22Rv1 (cell line): ENCODE results near the gene DROSHA.

Source experiments
- ZFX ChIP-seq: fragments of 450-650 bp; IDR thresholded peaks from 2 replicates; pipeline ENCODE4 v1.6.1; 2017; ENCODE audit warnings: antibody characterized with exemption, borderline replicate concordance
- TF ChIP-seq, protein P1 (sequence below): fragments of 450-650 bp; IDR thresholded peaks from 2 replicates; pipeline ENCODE4 v1.5.1; 2017; ENCODE audit warnings: mild to moderate bottlenecking

GRCh38 chr5:31378136-31378535 lies 153.8 kb downstream of the DROSHA start:
- TF ChIP-seq, protein P1, sequence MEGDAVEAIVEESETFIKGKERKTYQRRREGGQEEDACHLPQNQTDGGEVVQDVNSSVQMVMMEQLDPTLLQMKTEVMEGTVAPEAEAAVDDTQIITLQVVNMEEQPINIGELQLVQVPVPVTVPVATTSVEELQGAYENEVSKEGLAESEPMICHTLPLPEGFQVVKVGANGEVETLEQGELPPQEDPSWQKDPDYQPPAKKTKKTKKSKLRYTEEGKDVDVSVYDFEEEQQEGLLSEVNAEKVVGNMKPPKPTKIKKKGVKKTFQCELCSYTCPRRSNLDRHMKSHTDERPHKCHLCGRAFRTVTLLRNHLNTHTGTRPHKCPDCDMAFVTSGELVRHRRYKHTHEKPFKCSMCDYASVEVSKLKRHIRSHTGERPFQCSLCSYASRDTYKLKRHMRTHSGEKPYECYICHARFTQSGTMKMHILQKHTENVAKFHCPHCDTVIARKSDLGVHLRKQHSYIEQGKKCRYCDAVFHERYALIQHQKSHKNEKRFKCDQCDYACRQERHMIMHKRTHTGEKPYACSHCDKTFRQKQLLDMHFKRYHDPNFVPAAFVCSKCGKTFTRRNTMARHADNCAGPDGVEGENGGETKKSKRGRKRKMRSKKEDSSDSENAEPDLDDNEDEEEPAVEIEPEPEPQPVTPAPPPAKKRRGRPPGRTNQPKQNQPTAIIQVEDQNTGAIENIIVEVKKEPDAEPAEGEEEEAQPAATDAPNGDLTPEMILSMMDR = no peak
- no peak for TF ChIP-seq ZFX
